Activated CD4-positive, CD25-positive, alpha-beta regulatory T cell treated with anti-CD3 and anti-CD28 coated beads, Interleukin-2, amount 50 U/mL, for 24 hours (primary cell): Measurements from ENCODE around the gene SFXN5.
A peak's percentile ranks its signal among the peaks of the same experiment; 100 is the strongest.

Experiments used
- ATAC-seq, 2 donors: fragments of 150-1000 bp; cut with Tn5 transposase; one replicate each; pipeline ENCODE4 v1.10.0; 2021; ENCODE audit warnings: mild to moderate bottlenecking in 1 of 2, moderate library complexity in 1 of 2

Gene SFXN5

DNA sequence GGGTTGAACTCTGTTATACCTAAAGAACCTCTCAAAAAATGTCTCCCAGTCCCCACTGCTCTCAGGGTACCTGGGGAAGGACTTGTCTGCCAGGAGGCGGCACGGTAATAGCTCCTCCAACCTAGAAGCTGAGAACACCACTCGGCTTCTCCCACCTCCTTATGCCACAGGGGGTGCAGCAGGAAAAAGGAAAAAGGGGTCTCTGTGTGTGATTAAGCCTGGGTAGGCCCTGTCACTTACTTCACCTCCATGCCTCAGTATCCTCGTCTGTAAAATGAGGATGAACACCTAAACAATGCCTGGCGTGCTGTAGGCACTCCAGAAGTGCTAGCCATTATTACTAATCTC, 77.6 kb downstream of the SFXN5 start:
- ATAC-seq, result no peak

DNA sequence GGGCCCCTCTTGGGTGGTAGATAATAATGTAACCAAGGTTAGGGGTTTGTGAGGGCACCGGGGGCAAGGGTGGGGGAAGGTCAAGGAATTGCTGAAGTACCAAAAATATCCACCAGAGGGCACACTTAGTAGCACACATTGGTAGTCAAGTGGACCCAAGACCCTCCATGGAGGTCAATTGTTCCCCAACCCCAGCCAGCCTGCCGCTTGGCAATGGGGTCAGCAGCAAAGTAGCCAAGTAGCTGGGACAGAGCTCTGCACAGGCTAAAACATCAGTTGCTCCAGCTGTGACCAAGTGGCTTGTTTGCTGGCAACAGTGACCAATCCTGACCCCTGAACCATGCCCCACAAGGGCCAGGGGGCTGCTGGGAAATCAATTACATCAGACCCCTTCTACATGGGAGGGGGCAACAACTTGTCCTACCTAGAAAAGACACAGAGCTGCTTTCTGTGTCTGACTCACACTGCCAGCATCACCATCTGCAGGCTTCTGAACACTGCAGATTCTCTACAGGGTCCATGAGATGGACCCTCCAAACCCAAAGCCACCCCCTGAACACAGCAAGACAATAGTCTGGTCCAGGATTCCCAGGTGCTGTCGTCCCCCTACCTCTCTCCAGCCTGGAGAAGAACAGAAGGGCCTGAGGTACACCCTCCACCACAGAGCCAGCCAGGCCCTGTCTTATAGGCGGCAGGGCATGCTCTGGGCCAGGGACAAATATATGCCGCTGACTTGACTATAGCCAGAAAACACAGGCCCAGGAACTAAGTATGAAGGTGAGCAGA, 78.2 kb downstream of the SFXN5 start:
- peak; percentile 31 to 38 for ATAC-seq

DNA sequence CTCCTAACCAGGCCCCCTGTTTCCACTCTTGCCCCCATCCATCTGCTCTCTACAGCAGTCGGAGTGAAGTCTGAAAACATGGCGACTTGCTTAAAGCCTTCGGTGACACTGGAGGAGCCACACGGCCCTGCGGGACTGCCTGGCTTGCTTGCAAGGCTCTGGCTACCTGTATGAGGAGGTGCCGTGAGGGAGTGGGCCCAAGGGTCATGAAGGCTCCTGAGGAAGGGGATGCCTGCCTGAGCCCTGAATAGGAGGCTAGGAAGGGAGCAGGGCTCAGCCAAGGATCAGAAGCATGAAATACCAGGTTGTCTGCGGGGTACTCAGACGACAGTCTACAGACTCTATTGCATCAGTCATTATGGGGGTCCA, 78.8 kb downstream of the SFXN5 start:
- no peak for ATAC-seq

DNA sequence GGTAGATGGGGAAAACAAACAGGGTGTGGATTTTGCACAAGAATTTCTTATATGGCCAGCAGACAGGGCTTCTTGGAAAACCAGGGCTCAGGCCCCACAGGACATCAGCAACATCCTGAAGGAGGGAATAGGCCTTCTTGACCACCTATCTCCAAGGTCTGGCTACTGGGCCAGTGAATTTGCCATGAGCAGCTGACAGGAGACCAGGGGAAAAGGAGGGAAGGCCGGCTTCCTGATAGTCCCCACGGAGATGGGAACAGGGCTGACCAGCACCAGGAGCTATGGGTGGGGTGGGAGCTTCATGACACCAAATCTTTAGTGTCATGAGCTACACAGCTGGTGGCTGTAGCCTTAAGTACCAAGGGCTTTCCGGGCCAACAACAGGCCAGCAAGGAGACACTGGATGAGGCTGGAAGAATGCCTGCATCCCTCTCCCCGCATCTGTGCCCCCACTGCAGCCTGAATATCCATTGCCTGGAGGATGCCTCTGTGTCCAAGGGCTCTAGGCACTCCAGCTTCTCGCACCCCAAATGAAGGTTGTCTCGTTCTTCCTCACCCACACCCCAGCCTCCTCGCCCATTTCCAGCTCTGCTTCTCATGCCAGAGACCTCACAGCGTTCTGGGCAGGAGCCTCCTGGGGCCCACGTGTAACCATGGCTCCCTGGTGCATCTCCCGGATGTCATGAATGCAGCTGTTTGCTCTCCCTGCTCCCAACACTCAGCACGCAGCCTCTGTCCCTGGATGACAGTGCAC, 79.4 kb downstream of the SFXN5 start:
- no peak for ATAC-seq

- ATAC-seq, result no peak
Observed at GRCh38 chr2:72991439-72991725, 80.1 kb downstream of the SFXN5 start.

DNA sequence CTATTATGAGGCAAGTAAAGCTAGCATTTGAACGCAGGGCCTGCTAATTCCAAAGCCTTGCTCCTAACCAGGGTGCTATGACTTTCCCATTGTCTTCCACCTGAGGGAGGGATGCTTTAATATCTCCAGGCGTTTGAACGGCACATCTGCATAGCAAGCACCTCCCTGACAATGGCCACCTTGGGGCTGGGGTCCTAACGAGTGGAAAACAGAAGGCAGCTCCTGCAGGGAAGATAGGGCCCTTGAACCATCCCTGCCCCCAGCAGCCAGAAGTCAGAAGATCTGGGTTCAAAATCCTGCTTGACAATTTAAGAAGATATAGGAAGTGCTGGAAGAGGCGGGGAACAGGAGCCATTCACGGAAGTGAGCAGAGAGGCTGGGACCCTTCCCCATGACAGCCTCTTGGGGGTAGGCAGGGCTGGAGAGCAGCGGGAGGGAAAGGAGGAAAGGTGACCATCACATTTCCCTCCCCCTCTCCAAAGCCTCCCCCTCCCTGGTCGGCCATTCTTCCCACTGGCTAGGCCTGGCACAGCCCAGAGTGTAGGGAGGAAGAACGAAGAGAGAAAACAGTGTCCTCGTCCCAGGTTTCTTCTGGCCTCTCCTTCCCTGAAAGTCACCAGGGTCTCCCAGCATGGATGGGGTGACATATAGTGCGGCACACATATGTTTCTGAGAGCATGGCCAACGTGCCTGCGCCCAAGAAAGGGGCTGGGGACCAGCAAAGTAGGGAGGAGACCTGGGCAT, 80.6 kb downstream of the SFXN5 start:
- ATAC-seq, result no peak

- no peak for ATAC-seq
Observed at GRCh38 chr2:72989770-72990556, 81.5 kb downstream of the SFXN5 start.

DNA sequence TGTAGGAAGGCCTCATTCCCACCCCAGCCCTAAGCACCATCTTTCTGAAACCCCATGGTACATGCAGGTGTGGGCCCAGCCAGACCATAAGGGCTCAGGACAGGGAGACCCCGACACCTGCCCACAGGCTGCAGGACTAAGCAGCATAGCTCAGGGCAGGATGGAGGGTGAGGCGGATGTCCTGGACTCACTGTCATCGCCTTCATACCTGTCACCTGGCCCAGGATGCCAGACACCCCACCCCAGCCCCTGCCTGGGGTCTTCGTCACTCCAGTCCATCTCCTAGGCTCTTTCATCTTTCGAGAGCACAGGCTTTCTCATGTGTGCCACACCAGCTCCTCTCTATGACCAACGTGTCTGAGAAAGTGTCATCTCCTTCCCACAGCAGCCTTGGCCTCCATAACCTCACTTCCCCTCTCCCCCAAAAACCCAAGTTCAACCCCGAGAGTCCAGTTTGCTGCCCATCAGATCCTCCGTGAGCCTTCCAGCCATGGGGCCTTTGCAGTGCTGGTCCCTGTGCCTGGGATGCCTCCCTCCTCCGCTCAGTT, 82.7 kb downstream of the SFXN5 start:
- no peak for ATAC-seq

DNA sequence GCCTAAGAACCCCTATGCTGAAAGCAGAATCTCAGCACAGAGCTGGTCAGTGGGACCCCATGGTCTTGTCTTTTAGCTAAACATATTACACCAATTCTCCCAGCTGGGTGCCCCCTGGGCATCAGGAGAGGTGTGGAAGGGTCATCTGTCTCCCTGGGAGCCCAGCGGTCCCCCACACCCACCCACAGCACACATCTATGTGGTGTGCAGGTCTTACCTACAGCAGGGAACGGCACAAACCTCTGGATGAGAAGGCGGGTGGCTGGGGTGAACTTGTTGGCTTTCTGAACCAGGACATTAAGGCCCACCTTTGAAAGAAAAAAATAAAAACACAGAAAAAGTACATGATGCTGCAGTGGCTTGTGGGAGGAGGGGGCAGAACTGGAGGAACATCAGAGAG, 83.5 kb downstream of the SFXN5 start:
- ATAC-seq, result no peak

GRCh38 chr2:72985891-72986683, 85.4 kb downstream of the SFXN5 start:
- ATAC-seq, result no peak

- ATAC-seq, result no peak
Observed at GRCh38 chr2:72985136-72985535, 86.4 kb downstream of the SFXN5 start.

DNA sequence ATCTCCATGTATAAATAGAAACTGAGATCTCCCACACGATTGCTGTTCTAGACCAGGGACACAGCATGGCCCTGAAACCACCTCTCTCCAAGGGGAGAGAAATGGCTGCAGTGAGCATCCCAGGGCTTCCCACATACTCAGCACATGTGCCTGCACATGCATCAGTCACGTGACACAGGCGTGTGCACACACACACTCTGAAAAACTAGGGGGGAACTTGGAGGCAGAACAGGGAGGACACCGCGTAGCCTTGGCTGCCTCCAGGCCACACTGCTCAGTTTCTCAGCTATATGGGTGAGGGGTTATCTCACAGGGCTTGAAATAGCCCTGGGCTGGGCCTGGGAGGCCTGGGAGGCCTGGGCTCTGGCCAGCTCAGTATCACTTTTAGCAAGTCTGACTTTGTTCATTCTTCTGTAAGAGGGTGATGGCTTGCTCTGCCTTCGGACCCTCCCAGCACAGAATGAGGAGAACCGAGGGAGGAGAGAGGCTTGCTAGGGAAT, 87.3 kb downstream of the SFXN5 start:
- ATAC-seq, result no peak

- ATAC-seq, result no peak
Observed at GRCh38 chr2:72983500-72984161, 87.9 kb downstream of the SFXN5 start.

- no peak for ATAC-seq
Observed at GRCh38 chr2:72982781-72983499, 88.6 kb downstream of the SFXN5 start.

DNA sequence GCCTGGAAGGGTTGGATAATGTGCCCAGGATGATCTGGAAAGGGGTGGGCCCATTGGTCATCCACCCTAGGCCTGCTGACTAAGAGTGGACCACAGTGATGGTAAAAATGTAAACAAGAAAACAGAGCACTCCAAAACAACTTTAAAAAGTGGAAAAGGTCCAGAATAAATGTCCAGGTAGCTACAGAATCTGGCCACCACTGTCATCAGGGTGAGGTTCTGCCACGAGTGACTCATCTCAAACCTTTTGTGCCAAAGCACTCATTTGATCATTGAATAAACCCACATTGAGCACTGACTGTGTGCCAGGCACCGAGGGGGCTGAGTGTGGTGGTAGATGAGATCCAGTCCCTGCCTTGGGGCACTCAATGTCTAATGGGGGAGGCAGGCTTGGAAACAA, 89.3 kb downstream of the SFXN5 start:
- ATAC-seq, result no peak

DNA sequence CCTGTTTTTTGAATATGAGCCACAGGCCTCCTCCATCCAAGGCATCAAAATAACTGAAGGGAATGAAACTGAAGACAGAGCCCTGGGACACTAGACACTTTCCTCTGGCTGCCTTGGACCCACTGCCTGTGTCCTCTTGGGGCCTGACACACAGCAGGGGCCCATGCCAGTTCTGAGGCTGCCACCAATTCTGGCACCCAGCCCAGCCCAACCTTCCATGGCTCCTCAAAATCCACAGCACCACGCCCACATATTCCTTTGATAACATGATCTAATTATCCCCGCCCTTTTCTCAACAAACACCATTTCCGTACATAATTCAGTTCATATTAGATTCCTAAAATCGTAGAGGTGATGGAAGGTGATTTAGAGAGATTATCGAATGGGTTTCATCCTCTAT, 90.0 kb downstream of the SFXN5 start:
- no peak for ATAC-seq

DNA sequence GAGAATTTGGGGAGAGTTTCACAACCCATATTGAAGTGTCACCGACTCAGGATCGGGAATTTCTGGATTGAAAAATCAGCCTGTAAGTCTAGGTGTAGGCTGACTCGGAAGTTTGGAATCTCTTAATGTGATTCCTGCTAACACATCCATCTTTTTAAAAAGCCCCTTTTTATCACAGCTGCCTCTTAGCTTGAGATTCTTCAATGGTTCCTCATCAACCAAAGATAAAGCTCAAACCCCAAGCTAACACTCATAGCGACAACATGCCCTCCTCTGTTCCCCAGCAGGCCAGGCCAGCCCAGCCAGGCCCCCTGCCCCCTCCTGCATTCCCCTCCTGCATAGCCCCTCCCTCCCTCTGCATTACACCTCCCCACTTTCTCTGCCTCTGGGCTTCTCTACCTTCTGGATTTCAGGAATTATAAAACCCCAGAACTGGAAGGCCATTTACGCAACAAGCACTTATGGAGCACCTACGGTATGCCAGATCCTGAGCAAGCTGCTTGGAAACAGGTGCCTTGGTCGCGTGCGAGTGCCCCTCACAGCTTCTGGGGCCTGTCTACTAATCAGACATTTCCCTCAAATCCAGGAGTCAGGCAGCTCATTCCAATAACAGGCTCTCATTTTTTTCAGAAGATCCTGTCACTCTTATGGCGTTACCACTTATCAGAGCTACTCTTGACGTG, 90.8 kb downstream of the SFXN5 start:
- ATAC-seq, result no peak

- no peak for ATAC-seq
Observed at GRCh38 chr2:72979896-72980295, 91.6 kb downstream of the SFXN5 start.

GRCh38 chr2:72975017-72975416, 96.5 kb downstream of the SFXN5 start:
- no peak for ATAC-seq

DNA sequence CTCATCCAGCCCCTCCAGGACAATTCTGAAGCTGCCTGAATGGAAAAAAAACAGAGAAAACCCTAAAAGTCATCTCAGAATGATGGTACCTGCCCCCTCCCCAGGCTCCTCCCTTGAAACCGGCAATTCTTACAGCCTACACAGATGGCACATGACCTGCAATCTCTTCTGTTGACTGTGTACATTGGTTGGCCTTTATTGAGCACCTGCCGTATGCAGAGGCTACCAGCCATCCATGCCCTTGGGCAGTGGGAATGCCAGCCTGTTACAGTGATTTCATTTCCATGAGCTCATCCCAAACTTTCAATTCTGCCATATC, 97.1 kb downstream of the SFXN5 start:
- no peak for ATAC-seq
